Stimulated activated CD4-positive, alpha-beta T cell treated with anti-CD3 and anti-CD28 coated beads, Interleukin-1b, Interleukin-23, amount 100 ng/mL, for 1 hour (primary cell): ENCODE data around the gene HSPA5.
A peak's percentile ranks its signal among the peaks of the same experiment; 100 is the strongest.

Experiments used
- DNase-seq, 2 donors: peaks; one replicate each; pipeline ENCODE4 v3.0.0-alpha.2; 2020; ENCODE audit warnings: low read depth in 2 of 2

HSPA5 gene

GRCh38 chr9:125190361-125190801 lies 50.8 kb downstream of the HSPA5 start:
- no peak for DNase-seq

GRCh38 chr9:125189361-125190289 lies 51.5 kb downstream of the HSPA5 start, which contains the start of gene PPP6C:
Gene PPP6C (minus strand): TSS chr9:125189803. CDS start chr9:125189718, 85 bp downstream.
- DNase-seq = peak; percentile 89 to 91

- no peak for DNase-seq
These were observed 52.2 kb downstream of the HSPA5 start for GRCh38 chr9:125189011-125189360.
